T-cell (primary cell): ENCODE results near the gene ELL3. TPM values are rescaled to one million over a fixed set of nuclear protein-coding genes. Genes with fewer than 3 reads are reported as not detected.

Experiments used
- ATAC-seq, 4 experiments: fragments of 200-7000 bp in 3 of 4; fragments of 150-1000 bp in 1 of 4; cut with Tn5 transposase; replicated peaks in 1 of 4; 1 replicate in 3 of 4; 2 replicates in 1 of 4; pipeline ENCODE4 v1.10.0; 2021; ENCODE audit warnings: moderate library complexity in 3 of 4, mild to moderate bottlenecking in 2 of 4, moderate number of reproducible peaks in 1 of 4
- CTCF ChIA-PET, 2 donors: fragments of 300-600 bp; sonication (Branson Sonifier 250); formaldehyde crosslinking; loops; one replicate each; lab custom pipeline; 2022; ENCODE audit warnings: antibody characterized with exemption in 2 of 2; lab: Charles Lee
- POLR2A ChIA-PET, 2 donors: fragments of 300-600 bp; sonication (Branson Sonifier 250); formaldehyde crosslinking; loops; one replicate each; lab custom pipeline; 2022; ENCODE audit warnings: antibody characterized with exemption in 2 of 2; lab: Charles Lee
- DNase-seq, 35 experiments: peaks; one replicate each; pipeline versions ENCODE4 v3.0.0 to v3.0.0-alpha.2; 2013 to 2023
- H3K27ac ChIP-seq: one replicate; pipeline ENCODE4 v1.5.1; 2013; ENCODE audit warnings: low read length
- H3K27me3 ChIP-seq, 2 experiments: replicated peaks in 1 of 2; 1 replicate in 1 of 2; 2 replicates in 1 of 2; pipeline versions ENCODE4 v1.6.1 to v1.7.0; 2013; ENCODE audit warnings: low read length in 1 of 2, mixed read lengths in 1 of 2; ENCODE audit not compliant: control insufficient read depth in 2 of 2, insufficient read depth in 2 of 2; ENCODE audit errors: extremely low read depth in 1 of 2
- H3K36me3 ChIP-seq, 2 donors: 1 replicate in 1 of 2; 2 replicates in 1 of 2; pipeline versions ENCODE4 v1.6.1 to v1.7.0; 2013; ENCODE audit warnings: low read length in 1 of 2; ENCODE audit not compliant: control insufficient read depth in 2 of 2, insufficient read depth in 1 of 2; ENCODE audit errors: extremely low read depth in 1 of 2
- H3K4me1 ChIP-seq, 2 experiments: 1 replicate in 1 of 2; 2 replicates in 1 of 2; pipeline versions ENCODE4 v1.6.1 to v1.7.0; 2013; ENCODE audit warnings: low read length in 2 of 2, mixed read lengths in 1 of 2; ENCODE audit not compliant: insufficient read depth in 2 of 2, control insufficient read depth in 1 of 2; ENCODE audit errors: extremely low read depth in 1 of 2
- H3K4me3 ChIP-seq, 2 donors: 1 replicate in 1 of 2; 2 replicates in 1 of 2; pipeline versions ENCODE4 v1.5.1 to v1.7.0; 2013; ENCODE audit warnings: mild to moderate bottlenecking in 2 of 2, low read length in 1 of 2, moderate library complexity in 1 of 2; ENCODE audit not compliant: control insufficient read depth in 1 of 2; ENCODE audit errors: extremely low read depth in 1 of 2
- H3K9me3 ChIP-seq: 2 replicates; pipeline ENCODE4 v1.7.0; 2013
- H3K27ac Mint-ChIP-seq, 2 donors: one replicate each; pipeline ENCODE4 v1.8.0; 2020 to 2021; ENCODE audit warnings: mild to moderate bottlenecking in 2 of 2, mixed read lengths in 2 of 2
- H3K27me3 Mint-ChIP-seq, 2 donors: one replicate each; pipeline ENCODE4 v1.8.0; 2021 to 2022; ENCODE audit warnings: mixed read lengths in 2 of 2
- H3K36me3 Mint-ChIP-seq: one replicate; pipeline ENCODE4 v1.8.0; 2021; ENCODE audit warnings: mixed read lengths
- H3K4me1 Mint-ChIP-seq, 3 donors: one replicate each; pipeline ENCODE4 v1.8.0; 2020 to 2022; ENCODE audit warnings: mixed read lengths in 3 of 3, mild to moderate bottlenecking in 1 of 3
- H3K4me3 Mint-ChIP-seq, 3 donors: one replicate each; pipeline ENCODE4 v1.8.0; 2020 to 2022; ENCODE audit warnings: mild to moderate bottlenecking in 3 of 3, mixed read lengths in 3 of 3, moderate library complexity in 3 of 3
- H3K9me3 Mint-ChIP-seq, 3 donors: one replicate each; pipeline ENCODE4 v1.8.0; 2020 to 2022; ENCODE audit warnings: mixed read lengths in 3 of 3
- WGBS: methylation state at CpG from one replicate; pipeline ENCODE4 v1.1.5; 2013; ENCODE audit warnings: missing lambda C conversion rate; ENCODE audit not compliant: insufficient coverage; 5-methylcytosine and 5-hydroxymethylcytosine counted together
- total RNA-seq, 35 experiments: library from RNA in 6 of 35; stranded (reverse) in 6 of 35; fragments of 120-200 nt in 1 of 35; gene quantifications; one replicate each; pipeline versions ENCODE4 v1.2.1 to v1.2.4 and lab custom pipeline; 2013 to 2026

The ELL3 gene
- total RNA-seq, 5 donors from 2014 or later (not counting 1 experiment from before 2014, with no cell fraction given): 0.80 to 6.5 (median 2.2) TPM

DNA sequence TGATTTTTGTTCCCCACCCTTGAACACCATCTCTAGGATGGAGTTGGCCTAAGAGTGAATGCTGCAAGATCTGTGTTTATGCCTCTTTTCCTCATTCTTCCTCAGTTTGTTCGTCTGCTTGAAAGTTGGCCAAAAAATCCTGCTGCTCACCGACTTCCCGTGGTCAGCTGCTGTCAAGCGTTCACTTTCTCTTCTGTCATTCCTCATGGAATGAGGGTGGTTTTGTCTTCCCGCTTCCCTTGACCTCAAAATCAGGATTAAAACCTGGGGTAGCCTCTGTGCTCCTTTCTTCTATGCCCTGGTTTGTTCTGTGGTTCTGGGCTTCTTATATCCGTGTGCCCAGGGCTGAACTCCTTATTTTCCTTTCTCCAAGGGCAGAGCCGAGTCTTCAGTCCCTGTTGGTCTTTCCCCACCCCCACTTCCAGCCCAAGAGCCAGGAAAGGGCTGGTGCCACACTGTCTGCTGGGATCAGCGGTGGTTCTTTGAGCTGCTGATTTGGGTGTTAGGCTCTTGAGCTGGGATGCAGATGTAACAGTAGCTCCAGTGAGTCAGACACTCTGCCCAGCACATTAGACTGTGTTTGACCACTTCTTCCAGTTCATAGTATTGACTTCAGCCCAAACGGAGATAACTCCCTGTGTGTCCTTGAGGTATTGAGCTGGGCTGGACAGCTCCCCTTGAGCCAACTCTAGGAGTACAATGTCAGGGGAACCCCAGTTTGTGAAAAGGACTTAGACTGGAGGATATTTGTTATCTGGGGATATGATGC lies 17.7 kb upstream of the ELL3 start:
- WGBS: 100% methylated on average over 3 of the region's 9 CpGs
- ChIA-PET POLR2A (interaction anchor here (1.0 to 1.1 kb wide), 2 partner anchors 28 to 42 kb away, joined by 3 to 4 read pairs; no protein-coding TSS in a partner anchor), CTCF (no interaction called here)
- DNase-seq (no peak), ATAC-seq (no peak)
- no peaks in the 10 kb centered on the region for H3K27me3 Mint-ChIP-seq
- H3K27ac Mint-ChIP-seq: peak overlapping the region; percentile 95 to 97
- H3K9me3 Mint-ChIP-seq: no peaks in the 10 kb centered on the region
- H3K4me3 Mint-ChIP-seq: peak overlapping the region; percentile 89 to 95 (median 93)
- H3K9me3 ChIP-seq: no peaks in the 10 kb centered on the region
- peaks cover 19 to 38% of the 10 kb centered on the region in 2 experiments for H3K4me1 ChIP-seq
- peaks cover 5 to 53% of the 10 kb centered on the region in 2 donors for H3K36me3 ChIP-seq
- no peaks in the 10 kb centered on the region for H3K27me3 ChIP-seq
- no peak overlapping the region for H3K4me3 ChIP-seq
- H3K4me1 Mint-ChIP-seq: peaks cover 52 to 62% (median 59%) of the 10 kb centered on the region in 3 donors
- no peak overlapping the region for H3K27ac ChIP-seq
- H3K36me3 Mint-ChIP-seq: peaks cover 46% of the 10 kb centered on the region

GRCh38 chr15:43793647-43794046 lies 16.9 kb upstream of the ELL3 start:
- Mint-ChIP-seq H3K36me3 (peaks cover 39% of the 10 kb centered on the region), H3K27ac (peak overlapping the region; percentile 95 to 97), H3K9me3 (no peaks in the 10 kb centered on the region), H3K27me3 (no peaks in the 10 kb centered on the region), H3K4me3 (peak overlapping the region; percentile 89 to 95 (median 93)), H3K4me1 (peaks cover 47 to 56% (median 55%) of the 10 kb centered on the region in 3 donors)
- Histone ChIP-seq H3K27me3 (no peaks in the 10 kb centered on the region), H3K9me3 (no peaks in the 10 kb centered on the region), H3K4me1 (peaks cover 19 to 35% of the 10 kb centered on the region in 2 experiments), H3K27ac (peak overlapping the region; percentile 94), H3K36me3 (peaks cover 5 to 45% of the 10 kb centered on the region in 2 donors), H3K4me3 (peak overlapping the region; percentile 93 to 99)
- ChIA-PET CTCF (no interaction called here), POLR2A (interaction anchor here in 1 of 2 donors (1.0 kb wide), 1 partner anchor 31 kb away, joined by 4 read pairs; the partner anchor contains the start of gene MFAP1)
- WGBS: 94% methylated on average over 7 of the region's 10 CpGs
- ATAC-seq: no peak
- no peak for DNase-seq

DNA sequence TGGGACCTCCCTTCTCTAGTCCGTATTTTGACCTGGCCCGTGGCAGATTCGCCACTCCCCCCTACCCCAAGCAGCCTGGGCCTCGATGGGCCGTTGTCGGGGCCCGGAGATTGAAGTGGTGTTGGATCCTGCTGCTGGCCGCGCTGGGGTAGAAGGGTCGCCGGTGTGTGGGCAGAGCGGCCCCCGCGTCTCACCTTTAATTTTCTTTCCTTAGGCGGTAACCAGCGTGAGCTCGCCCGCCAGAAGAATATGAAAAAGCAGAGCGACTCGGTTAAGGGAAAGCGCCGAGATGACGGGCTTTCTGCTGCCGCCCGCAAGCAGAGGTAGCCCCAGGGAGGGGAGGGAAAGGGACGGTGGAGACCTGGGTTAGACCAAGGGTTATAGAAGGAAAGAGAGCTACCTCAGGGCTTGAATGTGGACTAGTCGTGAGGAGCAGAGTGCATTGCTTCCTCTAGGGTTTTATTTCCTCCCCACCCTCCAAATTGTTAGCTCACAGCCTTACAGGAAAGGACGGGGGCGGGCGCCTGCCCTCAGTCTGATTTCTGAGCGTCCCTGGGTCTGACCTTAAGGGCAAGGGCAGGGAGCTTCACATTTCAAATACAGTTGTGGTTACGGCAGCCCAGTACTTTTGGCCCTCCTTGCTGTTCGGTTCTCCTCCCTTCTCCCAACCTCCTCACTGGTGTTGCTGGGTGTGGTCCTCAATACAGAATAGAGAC lies 16.2 kb upstream of the ELL3 start:
- ChIA-PET POLR2A (interaction anchor here (0.5 to 1.1 kb wide), 5 partner anchors 23 to 304 kb away, joined by 3 to 5 read pairs (median 4); partner anchors contain the start of gene MFAP1 (in 2 of the 2)), CTCF (interaction anchor here in 1 of 2 donors (0.6 kb wide), 1 partner anchor 43 kb away, joined by 8 read pairs; no protein-coding TSS in a partner anchor)
- Mint-ChIP-seq H3K4me3 (peak overlapping the region; percentile 89 to 95 (median 93)), H3K36me3 (peaks cover 33% of the 10 kb centered on the region), H3K27ac (peak overlapping the region; percentile 95 to 97), H3K9me3 (no peaks in the 10 kb centered on the region), H3K27me3 (no peaks in the 10 kb centered on the region), H3K4me1 (peaks cover 41 to 52% (median 50%) of the 10 kb centered on the region in 3 donors)
- peaks cover 5 to 40% of the 10 kb centered on the region in 2 donors for H3K36me3 ChIP-seq
- H3K9me3 ChIP-seq: no peaks in the 10 kb centered on the region
- no peaks in the 10 kb centered on the region for H3K27me3 ChIP-seq
- H3K27ac ChIP-seq: peak overlapping the region; percentile 94
- under 1% methylated on average over 25 of the region's 33 CpGs for whole genome bisulfite sequencing
- DNase-seq (peak in 6 of 35 experiments; percentile 9 to 41 (median 16)), ATAC-seq (no peak)
- peaks cover 19 to 35% of the 10 kb centered on the region in 2 experiments for H3K4me1 ChIP-seq
- peak overlapping the region; percentile 93 to 99 for H3K4me3 ChIP-seq

- H3K4me1 ChIP-seq: peaks cover 19 to 35% of the 10 kb centered on the region in 2 experiments
- Mint-ChIP-seq H3K4me1 (peaks cover 41 to 49% (median 48%) of the 10 kb centered on the region in 3 donors), H3K27me3 (no peaks in the 10 kb centered on the region), H3K27ac (peak within 1 kb of the TSS; percentile 95 to 97), H3K4me3 (peak within 1 kb of the TSS; percentile 89 to 95 (median 93)), H3K9me3 (no peaks in the 10 kb centered on the region), H3K36me3 (peaks cover 33% of the 10 kb centered on the region)
- CTCF ChIA-PET: interaction anchor here in 1 of 2 donors (0.6 to 1.2 kb wide), 3 partner anchors 15 to 42 kb away, joined by 8 to 10 read pairs (median 8); partner anchors contain the start of gene ELL3
- H3K27ac ChIP-seq: peak within 1 kb of the TSS; percentile 94
- POLR2A ChIA-PET: interaction anchor here (0.5 to 1.1 kb wide), 6 partner anchors 22 to 303 kb away, joined by 3 to 5 read pairs (median 4); partner anchors contain the start of gene MFAP1 (in 1 of the 2)
- DNase-seq: peak; percentile 97 to 100 (median 99)
- peak within 1 kb of the TSS; percentile 93 to 99 for H3K4me3 ChIP-seq
- H3K36me3 ChIP-seq: peaks cover 5 to 39% of the 10 kb centered on the region in 2 donors
- no peaks in the 10 kb centered on the region for H3K9me3 ChIP-seq
- ATAC-seq: peak; percentile 94 to 97 (median 96)
- H3K27me3 ChIP-seq: no peaks in the 10 kb centered on the region
- WGBS: under 1% methylated on average over 61 of the region's 66 CpGs
Measured at GRCh38 chr15:43791993-43792760, 15.4 kb upstream of the ELL3 start, which contains the start of gene SERF2. Gene SERF2, plus strand, starts transcription at chr15:43792320. Its CDS starts 57 bp downstream, at chr15:43792377.

DNA sequence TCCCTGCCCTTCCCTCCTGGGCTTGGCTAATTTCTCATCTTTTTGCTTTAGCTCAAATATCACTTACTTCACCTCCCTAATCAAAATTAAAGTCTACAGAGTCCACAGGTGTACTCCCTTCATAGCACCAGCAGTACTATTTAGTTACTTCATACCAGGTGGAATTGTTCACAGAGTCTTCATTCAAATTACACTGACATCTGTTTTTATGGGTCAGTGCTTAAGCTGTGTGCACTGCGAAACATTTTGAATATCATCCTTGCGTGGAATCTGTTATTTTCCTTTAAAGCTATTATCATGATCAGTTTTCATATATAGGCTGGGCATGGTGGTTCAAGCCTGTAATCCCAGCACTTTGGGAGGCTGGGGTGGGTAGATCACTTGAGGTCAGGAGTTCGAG lies 12.6 kb upstream of the ELL3 start:
- peaks cover 12% of the 10 kb centered on the region for H3K36me3 Mint-ChIP-seq
- 100% methylated on average over 1 of the region's 3 CpGs for WGBS
- Histone ChIP-seq H3K9me3 (no peaks in the 10 kb centered on the region), H3K27me3 (no peaks in the 10 kb centered on the region), H3K4me1 (peaks cover 16 to 24% of the 10 kb centered on the region in 2 experiments), H3K4me3 (no peak overlapping the region), H3K36me3 (peaks cover 0 to 11% of the 10 kb centered on the region in 2 donors), H3K27ac (no peak overlapping the region)
- ATAC-seq (no peak), DNase-seq (no peak)
- POLR2A ChIA-PET: interaction anchor here (0.6 kb wide), 3 partner anchors 20 to 499 kb away, joined by 3 to 6 read pairs (median 3); partner anchors contain the start of genes GOLM2 (in 1 of the 2) and MFAP1 (in 1 of the 2)
- H3K4me1 Mint-ChIP-seq: peaks cover 14 to 24% (median 22%) of the 10 kb centered on the region in 3 donors
- CTCF ChIA-PET: no interaction called here
- no peaks in the 10 kb centered on the region for H3K27me3 Mint-ChIP-seq
- H3K9me3 Mint-ChIP-seq: no peaks in the 10 kb centered on the region
- no peak overlapping the region for H3K4me3 Mint-ChIP-seq
- H3K27ac Mint-ChIP-seq: peak overlapping the region in 1 of 2 donors; percentile 9
